HEK293 (cell line): ENCODE results near the gene TBC1D14.

ENCODE experiments used
- REST ChIP-seq: fragments of 450-650 bp; formaldehyde crosslinking; IDR thresholded peaks from 2 replicates; pipeline ENCODE4 v1.5.1; 2016; ENCODE audit warnings: missing biosample characterization, missing genetic modification characterization
- YY1 ChIP-seq: fragments of 450-650 bp; formaldehyde crosslinking; IDR thresholded peaks from 2 replicates; pipeline ENCODE4 v1.5.1; 2018; ENCODE audit warnings: missing biosample characterization, missing genetic modification characterization
- ZBTB17 ChIP-seq: fragments of 450-650 bp; formaldehyde crosslinking; IDR thresholded peaks from 2 replicates; pipeline ENCODE4 v1.5.1; 2016; ENCODE audit warnings: missing biosample characterization, missing genetic modification characterization
- ZNF121 ChIP-seq: fragments of 450-650 bp; formaldehyde crosslinking; IDR thresholded peaks from 2 replicates; pipeline ENCODE4 v1.5.1; 2016; ENCODE audit warnings: missing biosample characterization, missing genetic modification characterization
- ZNF274 ChIP-seq, 2 experiments: fragments of 200-500 bp in 1 of 2; fragments of 450-650 bp in 1 of 2; sonication (Bioruptor generic) in 1 of 2; formaldehyde crosslinking in 1 of 2; IDR thresholded peaks; 2 replicates each; pipeline versions ENCODE4 v1.5.1 to v1.6.1; 2014 to 2016; ENCODE audit warnings: borderline replicate concordance in 1 of 2, inconsistent platforms in 1 of 2, low read length in 1 of 2, missing biosample characterization in 1 of 2, missing genetic modification characterization in 1 of 2
- ZNF501 ChIP-seq: fragments of 450-650 bp; formaldehyde crosslinking; IDR thresholded peaks from 2 replicates; pipeline ENCODE4 v1.5.1; 2016; ENCODE audit warnings: missing biosample characterization, missing genetic modification characterization
- ZNF747 ChIP-seq: fragments of 450-650 bp; formaldehyde crosslinking; IDR thresholded peaks from 2 replicates; pipeline ENCODE4 v1.5.1; 2016; ENCODE audit warnings: missing biosample characterization, missing genetic modification characterization
- TF ChIP-seq, protein P1 (sequence below): fragments of 450-650 bp; formaldehyde crosslinking; IDR thresholded peaks from 2 replicates; pipeline ENCODE4 v1.5.1; 2017; ENCODE audit warnings: missing biosample characterization, missing genetic modification characterization

DNA sequence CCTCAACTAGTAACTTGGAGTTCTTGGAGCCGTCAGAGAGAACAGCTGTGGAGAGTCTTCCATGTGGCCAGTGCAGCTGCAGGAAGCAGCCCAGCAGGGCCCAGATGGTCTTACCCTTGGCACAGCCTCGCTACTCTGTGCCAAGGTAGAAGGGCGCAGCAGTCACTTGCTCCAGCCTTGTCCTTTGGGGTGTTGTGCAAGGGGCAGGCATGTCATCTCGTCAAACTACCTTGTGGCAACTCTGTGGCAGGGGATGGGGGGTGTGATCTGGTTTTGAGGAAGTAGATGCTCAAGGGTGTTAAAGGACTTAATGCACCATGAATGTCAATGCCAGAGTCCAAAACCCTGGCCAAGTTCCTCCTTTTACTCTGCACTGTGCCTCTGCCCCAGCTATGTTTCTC, 34.2 kb upstream of the TBC1D14 start:
- TF ChIP-seq YY1 (tag by site-specific recombination) (no peak), ZBTB17 (tag by site-specific recombination) (no peak), REST (tag by site-specific recombination) (no peak), ZNF274 (IDR thresholded peaks at IDR 0.05; ENCODE audit: low read length) (no peak), ZNF274 (tag by site-specific recombination; IDR thresholded peaks at IDR 0.05; ENCODE audit: borderline replicate concordance) (no peak), ZNF121 (tag by site-specific recombination) (no peak), ZNF501 (no peak), ZNF747 (tag by site-specific recombination) (no peak)
- TF ChIP-seq, protein P1, sequence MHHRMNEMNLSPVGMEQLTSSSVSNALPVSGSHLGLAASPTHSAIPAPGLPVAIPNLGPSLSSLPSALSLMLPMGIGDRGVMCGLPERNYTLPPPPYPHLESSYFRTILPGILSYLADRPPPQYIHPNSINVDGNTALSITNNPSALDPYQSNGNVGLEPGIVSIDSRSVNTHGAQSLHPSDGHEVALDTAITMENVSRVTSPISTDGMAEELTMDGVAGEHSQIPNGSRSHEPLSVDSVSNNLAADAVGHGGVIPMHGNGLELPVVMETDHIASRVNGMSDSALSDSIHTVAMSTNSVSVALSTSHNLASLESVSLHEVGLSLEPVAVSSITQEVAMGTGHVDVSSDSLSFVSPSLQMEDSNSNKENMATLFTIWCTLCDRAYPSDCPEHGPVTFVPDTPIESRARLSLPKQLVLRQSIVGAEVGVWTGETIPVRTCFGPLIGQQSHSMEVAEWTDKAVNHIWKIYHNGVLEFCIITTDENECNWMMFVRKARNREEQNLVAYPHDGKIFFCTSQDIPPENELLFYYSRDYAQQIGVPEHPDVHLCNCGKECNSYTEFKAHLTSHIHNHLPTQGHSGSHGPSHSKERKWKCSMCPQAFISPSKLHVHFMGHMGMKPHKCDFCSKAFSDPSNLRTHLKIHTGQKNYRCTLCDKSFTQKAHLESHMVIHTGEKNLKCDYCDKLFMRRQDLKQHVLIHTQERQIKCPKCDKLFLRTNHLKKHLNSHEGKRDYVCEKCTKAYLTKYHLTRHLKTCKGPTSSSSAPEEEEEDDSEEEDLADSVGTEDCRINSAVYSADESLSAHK (tag by site-specific recombination), result no peak
